MCF 10A (cell line): ENCODE results near the gene WNT9A. TPM values are rescaled to one million over a fixed set of nuclear protein-coding genes. Genes with fewer than 3 reads are reported as not detected.

Source experiments
- BruUV-seq: library from RNA; stranded (reverse); fragments of 400-500 nt; replicated peaks from 2 replicates; lab custom pipeline; 2021; lab: Mats Ljungman, UMichigan
- CTCF ChIA-PET: fragments of 300-600 bp; sonication (Branson Sonifier 250); formaldehyde crosslinking; extraction: SDS; loops from one replicate; lab custom pipeline; 2021; ENCODE audit warnings: antibody characterized with exemption, inconsistent platforms; lab: Yijun Ruan, JAX
- POLR2A ChIA-PET: fragments of 300-600, 350-650 bp; sonication (Branson Sonifier 250); formaldehyde crosslinking; extraction: SDS; loops from one replicate; lab custom pipeline; 2020; ENCODE audit warnings: antibody characterized with exemption, inconsistent platforms; lab: Yijun Ruan, JAX
- DNase-seq: peaks from one replicate; pipeline ENCODE4 v3.0.0-alpha.2; 2018; ENCODE audit not compliant: unreplicated experiment
- H3K27ac Mint-ChIP-seq: one replicate; pipeline ENCODE4 v1.8.0; 2022; ENCODE audit warnings: mild to moderate bottlenecking, low read depth, mixed read lengths; ENCODE audit not compliant: unreplicated experiment
- H3K27me3 Mint-ChIP-seq: one replicate; pipeline ENCODE4 v1.8.0; 2022; ENCODE audit warnings: mixed read lengths; ENCODE audit not compliant: insufficient read depth, unreplicated experiment
- H3K36me3 Mint-ChIP-seq: one replicate; pipeline ENCODE4 v1.8.0; 2022; ENCODE audit warnings: mild to moderate bottlenecking, moderate library complexity, mixed read lengths; ENCODE audit not compliant: insufficient read depth, unreplicated experiment
- H3K4me1 Mint-ChIP-seq: one replicate; pipeline ENCODE4 v1.8.0; 2022; ENCODE audit warnings: mixed read lengths; ENCODE audit not compliant: insufficient read depth, unreplicated experiment
- H3K4me3 Mint-ChIP-seq: one replicate; pipeline ENCODE4 v1.8.0; 2022; ENCODE audit warnings: mild to moderate bottlenecking, moderate library complexity, mixed read lengths; ENCODE audit not compliant: unreplicated experiment
- H3K9me3 Mint-ChIP-seq: one replicate; pipeline ENCODE4 v1.8.0; 2022; ENCODE audit warnings: mixed read lengths; ENCODE audit not compliant: unreplicated experiment
- intact Hi-C: fragments of 100-400 bp; cut with micrococcal nuclease; formaldehyde crosslinking; loops from 2 replicates; pipeline ENCODE4 v1.14.1; 2022
- total RNA-seq: library from RNA; stranded (reverse); gene quantifications from 2 replicates; pipeline ENCODE4 v1.2.3, GENCODE V29; 2022
- TF ChIP-seq, protein P1 (sequence below): fragments of 200-600 bp; IDR thresholded peaks from one replicate; pipeline ENCODE4 v1.8.0; 2022; ENCODE audit warnings: antibody characterized with exemption, mild to moderate bottlenecking; ENCODE audit not compliant: unreplicated experiment

The WNT9A gene
- total RNA-seq, 1 experiment from 2014 or later: 2.6 TPM

DNA sequence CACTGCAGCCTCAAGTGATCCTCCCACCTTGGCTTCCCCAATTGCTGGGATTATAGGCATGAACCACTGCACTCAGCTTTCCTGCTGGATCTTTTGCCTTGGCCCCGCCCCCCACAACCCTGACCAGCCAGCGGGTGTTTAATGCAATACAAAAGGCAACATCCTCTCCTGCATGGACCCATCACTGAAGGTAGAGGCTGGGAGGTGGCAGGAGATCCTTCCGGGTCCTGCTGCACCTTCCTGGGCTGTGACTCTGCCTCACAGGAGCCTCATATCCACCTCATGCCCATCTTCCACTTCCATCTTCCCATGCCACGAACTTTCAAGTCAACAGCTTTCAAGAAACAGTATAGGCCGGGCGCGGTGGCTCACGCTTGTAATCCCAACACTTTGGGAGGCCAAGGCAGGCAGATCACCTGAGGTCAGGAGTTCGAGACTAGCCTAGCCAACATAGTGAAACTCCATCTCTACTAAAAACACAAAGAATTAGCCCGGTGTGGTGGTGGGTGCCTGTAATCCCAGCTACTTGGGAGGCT is 11.7 kb upstream of the WNT9A start:
- intact Hi-C loops: no loop called here
- H3K27ac Mint-ChIP-seq: no peak overlapping the region
- H3K36me3 Mint-ChIP-seq: no peaks in the 10 kb centered on the region
- BruUV-seq: no TSS peak
- H3K4me3 Mint-ChIP-seq: no peak overlapping the region
- no peaks in the 10 kb centered on the region for H3K4me1 Mint-ChIP-seq
- CTCF ChIA-PET: interaction anchor here (2.0 kb wide), 1 partner anchor 197 kb away, joined by 12 read pairs; no protein-coding TSS in a partner anchor
- peaks cover 16% of the 10 kb centered on the region for H3K9me3 Mint-ChIP-seq
- H3K27me3 Mint-ChIP-seq: peaks cover 55% of the 10 kb centered on the region
- DNase-seq: no peak
- TF ChIP-seq, protein P1, sequence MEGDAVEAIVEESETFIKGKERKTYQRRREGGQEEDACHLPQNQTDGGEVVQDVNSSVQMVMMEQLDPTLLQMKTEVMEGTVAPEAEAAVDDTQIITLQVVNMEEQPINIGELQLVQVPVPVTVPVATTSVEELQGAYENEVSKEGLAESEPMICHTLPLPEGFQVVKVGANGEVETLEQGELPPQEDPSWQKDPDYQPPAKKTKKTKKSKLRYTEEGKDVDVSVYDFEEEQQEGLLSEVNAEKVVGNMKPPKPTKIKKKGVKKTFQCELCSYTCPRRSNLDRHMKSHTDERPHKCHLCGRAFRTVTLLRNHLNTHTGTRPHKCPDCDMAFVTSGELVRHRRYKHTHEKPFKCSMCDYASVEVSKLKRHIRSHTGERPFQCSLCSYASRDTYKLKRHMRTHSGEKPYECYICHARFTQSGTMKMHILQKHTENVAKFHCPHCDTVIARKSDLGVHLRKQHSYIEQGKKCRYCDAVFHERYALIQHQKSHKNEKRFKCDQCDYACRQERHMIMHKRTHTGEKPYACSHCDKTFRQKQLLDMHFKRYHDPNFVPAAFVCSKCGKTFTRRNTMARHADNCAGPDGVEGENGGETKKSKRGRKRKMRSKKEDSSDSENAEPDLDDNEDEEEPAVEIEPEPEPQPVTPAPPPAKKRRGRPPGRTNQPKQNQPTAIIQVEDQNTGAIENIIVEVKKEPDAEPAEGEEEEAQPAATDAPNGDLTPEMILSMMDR: no peak
- POLR2A ChIA-PET: interaction anchor here (0.6 to 3.3 kb wide), 3 partner anchors 12 to 396 kb away, joined by 3 to 17 read pairs (median 3); partner anchors contain the start of genes WNT9A and ZNF678

DNA sequence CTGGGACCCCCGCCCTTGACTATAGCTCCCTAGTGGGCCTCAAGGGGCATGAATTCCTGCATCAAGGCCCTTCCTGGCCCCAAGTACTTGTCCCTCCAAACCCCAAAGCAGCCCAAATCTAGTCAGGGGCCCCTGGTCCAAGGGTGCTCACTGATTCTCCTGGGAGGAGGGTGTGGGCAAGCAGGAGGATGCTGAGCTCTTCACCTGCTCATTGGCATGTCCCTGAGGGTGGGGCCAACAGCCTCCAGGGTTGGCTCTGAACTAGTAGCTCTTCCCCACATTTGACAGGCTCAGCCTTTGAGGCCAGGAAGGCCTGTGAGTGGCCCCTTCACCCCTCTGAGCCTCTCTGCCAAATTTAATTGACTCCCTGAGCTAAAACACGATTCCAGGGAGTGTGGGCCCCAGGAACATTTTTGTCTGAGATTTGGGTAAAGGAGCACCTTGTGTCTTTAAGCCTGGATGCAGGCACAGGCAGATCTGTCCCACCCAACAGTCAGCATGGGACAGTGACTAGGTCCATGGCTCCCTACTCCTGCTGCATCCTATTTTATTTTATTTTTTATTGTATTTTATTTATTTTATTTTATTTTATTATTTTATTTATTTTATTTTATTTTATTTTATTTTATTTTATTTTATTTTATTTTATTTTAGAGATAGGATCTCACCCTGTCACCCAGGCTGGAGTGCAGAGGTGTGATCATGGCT is 11.0 kb upstream of the WNT9A start:
- Mint-ChIP-seq H3K36me3 (no peaks in the 10 kb centered on the region), H3K4me3 (no peak overlapping the region), H3K4me1 (peaks cover 2% of the 10 kb centered on the region), H3K27me3 (peaks cover 56% of the 10 kb centered on the region), H3K9me3 (peaks cover 16% of the 10 kb centered on the region), H3K27ac (no peak overlapping the region)
- ChIA-PET CTCF (interaction anchor here (0.6 to 2.0 kb wide), 3 partner anchors 22 to 484 kb away, joined by 3 to 12 read pairs (median 4); no protein-coding TSS in a partner anchor), POLR2A (interaction anchor here (1.1 to 3.3 kb wide), 3 partner anchors 12 to 395 kb away, joined by 3 to 17 read pairs (median 3); partner anchors contain the start of genes WNT9A and ZNF678)
- no TSS peak for BruUV-seq
- TF ChIP-seq, protein P1: no peak
- no peak for DNase-seq
- intact Hi-C loops: no loop called here

DNA sequence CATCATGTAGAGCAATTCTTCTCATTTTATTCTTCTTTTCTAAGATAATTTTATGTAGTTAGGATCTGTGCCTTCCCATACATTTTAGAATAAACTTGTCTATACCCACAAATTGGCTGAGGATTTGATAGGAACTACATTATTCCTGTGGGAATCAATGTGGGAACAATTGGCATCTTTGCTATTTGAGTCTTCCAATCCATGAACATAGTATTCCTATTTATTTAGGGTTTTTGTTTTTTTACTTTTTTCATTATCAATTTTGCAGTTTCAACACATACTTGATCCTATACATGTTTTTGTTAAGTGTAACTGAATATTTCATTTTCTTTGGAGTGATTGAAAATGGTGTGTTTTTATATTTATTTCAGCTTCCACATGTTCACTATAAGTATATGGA is 8.1 kb upstream of the WNT9A start:
- H3K27ac Mint-ChIP-seq: no peak overlapping the region

More for the DNA sequence above, 8.1 kb upstream of the WNT9A start:
- TF ChIP-seq, protein P1: no peak
- Mint-ChIP-seq H3K27me3 (peaks cover 49% of the 10 kb centered on the region), H3K4me3 (no peak overlapping the region), H3K36me3 (no peaks in the 10 kb centered on the region), H3K9me3 (peaks cover 16% of the 10 kb centered on the region), H3K4me1 (peaks cover 11% of the 10 kb centered on the region)
- ChIA-PET POLR2A (no interaction called here), CTCF (no interaction called here)
- BruUV-seq: no TSS peak
- no peak for DNase-seq
- intact Hi-C loops: no loop called here
